GM12878 (cell line): ENCODE results near the gene HECTD4. TPM values are rescaled to one million over a fixed set of nuclear protein-coding genes. Genes with fewer than 3 reads are reported as not detected.

ENCODE experiments used
- ATF7 ChIP-seq: fragments of 450-650 bp; IDR thresholded peaks from 2 replicates; pipeline ENCODE4 v1.6.1; 2016; ENCODE audit warnings: low read depth, mild to moderate bottlenecking
- BRCA1 ChIP-seq: IDR thresholded peaks from 2 replicates; pipeline ENCODE4 v1.6.1; 2011; ENCODE audit warnings: low read depth, low read length, improper control_type of control experiment
- E2F8 ChIP-seq: fragments of 450-650 bp; IDR thresholded peaks from 2 replicates; pipeline ENCODE4 v1.6.1; 2018; ENCODE audit warnings: mild to moderate bottlenecking, low read depth, moderate library complexity; ENCODE audit not compliant: partially characterized antibody
- FOXM1 ChIP-seq: IDR thresholded peaks from 2 replicates; pipeline ENCODE4 v1.6.1; 2012; ENCODE audit warnings: low read depth, mild to moderate bottlenecking, inconsistent platforms, low read length, moderate library complexity
- HDAC2 ChIP-seq: fragments of 200-600 bp; sonication (generic); IDR thresholded peaks from 2 replicates; pipeline ENCODE4 v1.6.1; 2017
- IRF5 ChIP-seq: fragments of 450-650 bp; IDR thresholded peaks from 2 replicates; pipeline ENCODE4 v1.6.1; 2017; ENCODE audit warnings: borderline replicate concordance
- MEF2B ChIP-seq: fragments of 450-650 bp; IDR thresholded peaks from 2 replicates; pipeline ENCODE4 v1.6.1; 2018; ENCODE audit warnings: mild to moderate bottlenecking, moderate library complexity; ENCODE audit not compliant: partially characterized antibody, poor library complexity, severe bottlenecking
- NFIC ChIP-seq: IDR thresholded peaks from 2 replicates; pipeline ENCODE4 v1.6.1; 2012; ENCODE audit warnings: low read depth, mild to moderate bottlenecking, inconsistent platforms, low read length, moderate library complexity
- NKRF ChIP-seq: fragments of 450-650 bp; conservative IDR thresholded peaks from 2 replicates; pipeline ENCODE4 v1.6.1; 2017; ENCODE audit warnings: mild to moderate bottlenecking, moderate library complexity
- PAX5 ChIP-seq: IDR thresholded peaks from 2 replicates; pipeline ENCODE4 v1.6.1; 2011; ENCODE audit warnings: low read depth, low read length, borderline replicate concordance
- RAD51 ChIP-seq: fragments of 450-650 bp; IDR thresholded peaks from 2 replicates; pipeline ENCODE4 v1.6.1; 2016; ENCODE audit warnings: moderate library complexity, mild to moderate bottlenecking, inconsistent platforms
- SMAD5 ChIP-seq: IDR thresholded peaks from 2 replicates; pipeline ENCODE4 v1.6.1; 2016; ENCODE audit warnings: antibody characterized with exemption, low read depth
- STAT1 ChIP-seq: fragments of 450-650 bp; conservative IDR thresholded peaks from 2 replicates; pipeline ENCODE4 v1.6.1; 2014; ENCODE audit warnings: antibody characterized with exemption, mild to moderate bottlenecking
- ZZZ3 ChIP-seq: IDR thresholded peaks from 2 replicates; pipeline ENCODE4 v1.6.1; 2011; ENCODE audit warnings: low read depth; ENCODE audit not compliant: control insufficient read depth, insufficient read length
- polyA plus RNA-seq, 11 experiments: library from polyadenylated mRNA; depleted of rRNA in 4 of 11; unstranded in 6 of 11; stranded (reverse) in 5 of 11; fragments of >200 nt; fragmentation: Nextera tagmentation in 4 of 11; fragmentation: Illumina TruSeq in 1 of 11; extraction: Ambion mirVana in 4 of 11; extraction: Trizol in 1 of 11; gene quantifications; 1 replicate in 1 of 11; 2 replicates in 10 of 11; pipeline versions ENCODE4 v1.2.1 to v1.2.3, GENCODE V29; 2011 to 2016; ENCODE audit warnings: inconsistent platforms in 2 of 11, missing spikeins in 2 of 11, low read depth in 1 of 11
- total RNA-seq, 4 experiments: library from RNA; depleted of rRNA in 3 of 4; stranded (reverse); fragments of >200 nt in 3 of 4; fragmentation: Illumina TruSeq in 1 of 4; extraction: Trizol in 1 of 4; gene quantifications; 2 replicates each; pipeline versions ENCODE4 v1.2.1 to v1.2.3, GENCODE V29; 2013 to 2021
- TF ChIP-seq, protein P1 (sequence below): IDR thresholded peaks from 2 replicates; pipeline ENCODE4 v1.6.1; 2011; ENCODE audit warnings: borderline replicate concordance, low read depth, mild to moderate bottlenecking, moderate library complexity, mixed read lengths, low read length; ENCODE audit not compliant: insufficient read depth; ENCODE audit errors: extremely low read length
- TF ChIP-seq, protein P2 (sequence below): IDR thresholded peaks from 2 replicates; pipeline ENCODE4 v1.6.1; 2011; ENCODE audit warnings: mild to moderate bottlenecking, low read depth, low read length, moderate library complexity; ENCODE audit not compliant: insufficient replicate concordance
- TF ChIP-seq, protein P3 (sequence below): fragments of 450-650 bp; IDR thresholded peaks from 2 replicates; pipeline ENCODE4 v1.6.1; 2014; ENCODE audit warnings: mild to moderate bottlenecking
- TF ChIP-seq, protein P4 (sequence below): IDR thresholded peaks from 2 replicates; pipeline ENCODE4 v1.6.1; 2011; ENCODE audit warnings: borderline replicate concordance, low read depth, mild to moderate bottlenecking, moderate library complexity, low read length; ENCODE audit not compliant: insufficient read depth, poor library complexity, severe bottlenecking

Gene HECTD4
- total and polyA plus RNA-seq, 10 of the 15 experiments (the other 5 are each of a cell fraction or from before 2014, with no cell fraction given), result 5.8 to 43.9 (median 17.9) TPM

- TF ChIP-seq, protein P1, sequence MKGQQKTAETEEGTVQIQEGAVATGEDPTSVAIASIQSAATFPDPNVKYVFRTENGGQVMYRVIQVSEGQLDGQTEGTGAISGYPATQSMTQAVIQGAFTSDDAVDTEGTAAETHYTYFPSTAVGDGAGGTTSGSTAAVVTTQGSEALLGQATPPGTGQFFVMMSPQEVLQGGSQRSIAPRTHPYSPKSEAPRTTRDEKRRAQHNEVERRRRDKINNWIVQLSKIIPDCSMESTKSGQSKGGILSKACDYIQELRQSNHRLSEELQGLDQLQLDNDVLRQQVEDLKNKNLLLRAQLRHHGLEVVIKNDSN, result no peak
- TF ChIP-seq ZZZ3 (no peak), MEF2B (peak; percentile 56), SMAD5 (peak; percentile 95), RAD51 (no peak), IRF5 (no peak), E2F8 (no peak), BRCA1 (no peak), HDAC2 (no peak), ATF7 (no peak), PAX5 (no peak; the same call in 1 of the 2 replicates), FOXM1 (no peak), NFIC (no peak), STAT1 (no peak), NKRF (peak; percentile 86; the same call in 1 of the 2 replicates)
- TF ChIP-seq, protein P2, sequence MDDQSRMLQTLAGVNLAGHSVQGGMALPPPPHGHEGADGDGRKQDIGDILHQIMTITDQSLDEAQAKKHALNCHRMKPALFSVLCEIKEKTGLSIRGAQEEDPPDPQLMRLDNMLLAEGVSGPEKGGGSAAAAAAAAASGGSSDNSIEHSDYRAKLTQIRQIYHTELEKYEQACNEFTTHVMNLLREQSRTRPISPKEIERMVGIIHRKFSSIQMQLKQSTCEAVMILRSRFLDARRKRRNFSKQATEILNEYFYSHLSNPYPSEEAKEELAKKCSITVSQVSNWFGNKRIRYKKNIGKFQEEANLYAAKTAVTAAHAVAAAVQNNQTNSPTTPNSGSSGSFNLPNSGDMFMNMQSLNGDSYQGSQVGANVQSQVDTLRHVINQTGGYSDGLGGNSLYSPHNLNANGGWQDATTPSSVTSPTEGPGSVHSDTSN, result peak; percentile 99
- TF ChIP-seq, protein P3, sequence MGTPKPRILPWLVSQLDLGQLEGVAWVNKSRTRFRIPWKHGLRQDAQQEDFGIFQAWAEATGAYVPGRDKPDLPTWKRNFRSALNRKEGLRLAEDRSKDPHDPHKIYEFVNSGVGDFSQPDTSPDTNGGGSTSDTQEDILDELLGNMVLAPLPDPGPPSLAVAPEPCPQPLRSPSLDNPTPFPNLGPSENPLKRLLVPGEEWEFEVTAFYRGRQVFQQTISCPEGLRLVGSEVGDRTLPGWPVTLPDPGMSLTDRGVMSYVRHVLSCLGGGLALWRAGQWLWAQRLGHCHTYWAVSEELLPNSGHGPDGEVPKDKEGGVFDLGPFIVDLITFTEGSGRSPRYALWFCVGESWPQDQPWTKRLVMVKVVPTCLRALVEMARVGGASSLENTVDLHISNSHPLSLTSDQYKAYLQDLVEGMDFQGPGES, result peak; percentile 96
- TF ChIP-seq, protein P4, sequence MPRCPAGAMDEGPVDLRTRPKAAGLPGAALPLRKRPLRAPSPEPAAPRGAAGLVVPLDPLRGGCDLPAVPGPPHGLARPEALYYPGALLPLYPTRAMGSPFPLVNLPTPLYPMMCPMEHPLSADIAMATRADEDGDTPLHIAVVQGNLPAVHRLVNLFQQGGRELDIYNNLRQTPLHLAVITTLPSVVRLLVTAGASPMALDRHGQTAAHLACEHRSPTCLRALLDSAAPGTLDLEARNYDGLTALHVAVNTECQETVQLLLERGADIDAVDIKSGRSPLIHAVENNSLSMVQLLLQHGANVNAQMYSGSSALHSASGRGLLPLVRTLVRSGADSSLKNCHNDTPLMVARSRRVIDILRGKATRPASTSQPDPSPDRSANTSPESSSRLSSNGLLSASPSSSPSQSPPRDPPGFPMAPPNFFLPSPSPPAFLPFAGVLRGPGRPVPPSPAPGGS, result no peak
These were observed 256.8 kb downstream of the HECTD4 start, which contains the start of gene TRAFD1 (continued) for GRCh38 chr12:112125250-112125999.
